ENCODE data around the gene RNF214. TPM values are rescaled to one million over a fixed set of nuclear protein-coding genes. Genes with fewer than 3 reads are reported as not detected.
A peak's percentile ranks its signal among the peaks of the same experiment; 100 is the strongest.

The RNF214 gene
- total and polyA plus RNA-seq, 2 of the 13 experiments (the other 11 are each of a cell fraction or from before 2014, with no cell fraction given), result 10.7 to 12.6 TPM

DNA sequence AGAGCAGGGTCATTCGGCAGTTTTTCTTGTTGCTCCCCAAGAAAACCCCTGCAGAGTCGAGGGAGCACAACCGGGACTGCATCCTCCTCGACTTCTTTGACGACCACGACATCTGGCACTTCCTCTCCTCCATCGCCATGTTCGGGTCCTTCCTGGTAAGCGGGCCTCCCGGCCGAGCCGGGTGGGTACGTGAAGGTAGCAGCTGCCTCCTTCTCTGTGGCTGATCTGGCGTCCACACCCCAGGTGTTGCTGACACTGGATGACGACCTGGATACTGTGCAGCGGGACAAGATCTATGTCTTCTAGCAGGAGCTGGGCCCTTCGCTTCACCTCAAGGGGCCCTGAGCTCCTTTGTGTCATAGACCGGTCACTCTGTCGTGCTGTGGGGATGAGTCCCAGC, 36.7 kb upstream of the RNF214 start:
- ATAC-seq, result no peak
- H3K9me3 ChIP-seq (ENCODE audit: low read length), result no peaks in the 10 kb centered on the region
- CTCF ChIA-PET (ENCODE audit: low intra/inter-chr PET ratio, low total read pairs), result no interaction called here
- no peaks in the 10 kb centered on the region for H4K20me1 ChIP-seq (ENCODE audit: insufficient read depth, low read length)
- H3K79me2 ChIP-seq (ENCODE audit: insufficient read depth, low read length), result no peaks in the 10 kb centered on the region
- H3K9ac ChIP-seq (ENCODE audit: insufficient read depth, low read depth, low read length), result no peak overlapping the region
- intact Hi-C loops (cut with micrococcal nuclease; ENCODE audit: unreplicated experiment) (no loop called here), in situ Hi-C loops (cut with HindIII; ENCODE audit: extremely low pct_ligation_motif_present, low pct_unique_long_range_greater_than_20kb) (no loop called here)
- BruUV-seq (replicated peaks), result no TSS peak
- peaks cover 9% of the 10 kb centered on the region for H3K4me1 ChIP-seq (ENCODE audit: insufficient read depth, low read length)
- TF ChIP-seq ZNF776 (CRISPR knock-in tag; IDR thresholded peaks at IDR 0.05) (no peak), AGO2 (optimal IDR thresholded peaks at IDR 0.05; ENCODE audit: low read depth, low read length) (peak; percentile 31), ADNP (CRISPR knock-in tag; IDR thresholded peaks at IDR 0.05) (no peak)
- no peak overlapping the region for H3K27ac ChIP-seq (ENCODE audit: extremely low read length, insufficient read depth, low read length)
- peaks cover 3 to 6% of the 10 kb centered on the region in 2 experiments; a peak in 2 of 5 replicates for H3K36me3 ChIP-seq (replicated peaks in 1 of 2; ENCODE audit: control insufficient read depth in 1 of 2, insufficient read depth in 2 of 2, low read length in 2 of 2)
- no peak overlapping the region for H3K4me3 ChIP-seq (replicated peaks in 1 of 3; ENCODE audit: insufficient read depth in 1 of 3, low read depth in 2 of 3, low read length in 3 of 3)
- FAIRE-seq, result no peak
- H3K27me3 ChIP-seq (ENCODE audit: control insufficient read depth in 1 of 2, insufficient read depth in 2 of 2, low read length in 2 of 2), result no peaks in the 10 kb centered on the region
- no peak for DNase-seq (ENCODE audit: low spot score)
- H3K4me2 ChIP-seq (ENCODE audit: low read depth, low read length), result no peak overlapping the region
- no peak overlapping the region for H2AFZ ChIP-seq (ENCODE audit: low read length)
- POLR2A ChIA-PET, result interaction anchor here (1.0 kb wide), 1 partner anchor 17 kb away, joined by 3 read pairs; the partner anchor contains the start of gene SIDT2
- 97% methylated on average over 18 of the region's 19 CpGs for WGBS (ENCODE audit: low lambda C conversion rate)

GRCh38 chr11:117197006-117197405, 35.5 kb upstream of the RNF214 start:
- H3K9ac ChIP-seq (ENCODE audit: insufficient read depth, low read depth, low read length), result no peak overlapping the region
- no peaks in the 10 kb centered on the region for H3K27me3 ChIP-seq (ENCODE audit: control insufficient read depth in 1 of 2, insufficient read depth in 2 of 2, low read length in 2 of 2)
- intact Hi-C loops (cut with micrococcal nuclease; ENCODE audit: unreplicated experiment), result no loop called here
- DNase-seq (ENCODE audit: low spot score) (no peak), ATAC-seq (no peak), FAIRE-seq (no peak)
- CTCF ChIA-PET (ENCODE audit: low intra/inter-chr PET ratio, low total read pairs), result interaction anchor here (1.6 kb wide), 1 partner anchor 29 kb away, joined by 7 read pairs; no protein-coding TSS in a partner anchor
- H3K4me3 ChIP-seq (replicated peaks in 1 of 3; ENCODE audit: insufficient read depth in 1 of 3, low read depth in 2 of 3, low read length in 3 of 3), result no peak overlapping the region
- H3K4me2 ChIP-seq (ENCODE audit: low read depth, low read length), result no peak overlapping the region
- H4K20me1 ChIP-seq (ENCODE audit: insufficient read depth, low read length), result no peaks in the 10 kb centered on the region
- WGBS (ENCODE audit: low lambda C conversion rate), result 95% methylated on average over 3 of the region's 7 CpGs
- H2AFZ ChIP-seq (ENCODE audit: low read length), result no peak overlapping the region
- in situ Hi-C loops (cut with HindIII; ENCODE audit: extremely low pct_ligation_motif_present, low pct_unique_long_range_greater_than_20kb), result no loop called here
- peaks cover under 1% of the 10 kb centered on the region in 2 experiments; a peak in 2 of 5 replicates for H3K36me3 ChIP-seq (replicated peaks in 1 of 2; ENCODE audit: control insufficient read depth in 1 of 2, insufficient read depth in 2 of 2, low read length in 2 of 2)
- H3K27ac ChIP-seq (ENCODE audit: extremely low read length, insufficient read depth, low read length), result no peak overlapping the region
- no peaks in the 10 kb centered on the region for H3K79me2 ChIP-seq (ENCODE audit: insufficient read depth, low read length)
- BruUV-seq (replicated peaks), result no TSS peak
- no peaks in the 10 kb centered on the region for H3K9me3 ChIP-seq (ENCODE audit: low read length)
- H3K4me1 ChIP-seq (ENCODE audit: insufficient read depth, low read length), result peaks cover 9% of the 10 kb centered on the region
- TF ChIP-seq ZBTB7B (CRISPR knock-in tag; IDR thresholded peaks at IDR 0.05), result no peak
- no peak for TF ChIP-seq ASH2L (IDR thresholded peaks at IDR 0.05; ENCODE audit: insufficient read length, low read depth, low read length)
- no peak for TF ChIP-seq KLF9 (CRISPR knock-in tag; IDR thresholded peaks at IDR 0.05; ENCODE audit: low read depth)
- no peak for TF ChIP-seq HNF4G (IDR thresholded peaks at IDR 0.05; ENCODE audit: borderline replicate concordance, low read depth, low read length)
- no peak for TF ChIP-seq HNF4G (CRISPR knock-in tag; IDR thresholded peaks at IDR 0.05; ENCODE audit: borderline replicate concordance, low read depth)
- POLR2A ChIA-PET, result no interaction called here

Data from HepG2 (cell line).